Colonic mucosa (tissue), 4 donors: ENCODE results near the gene VHLL. TPM values are rescaled to one million over a fixed set of nuclear protein-coding genes. Genes with fewer than 3 reads are reported as not detected.

ENCODE experiments used
- DNase-seq: peaks from one replicate; pipeline ENCODE4 v3.0.0-alpha.2; 2020
- H3K27ac ChIP-seq: fragments of 200-600 bp; one replicate; pipeline ENCODE4 v1.8.0; 2021
- H3K27me3 ChIP-seq: fragments of 200-600 bp; one replicate; pipeline ENCODE4 v1.8.0; 2021
- H3K36me3 ChIP-seq: fragments of 200-600 bp; one replicate; pipeline ENCODE4 v1.8.0; 2021
- H3K4me1 ChIP-seq: fragments of 200-600 bp; one replicate; pipeline ENCODE4 v1.8.0; 2021; ENCODE audit warnings: mild to moderate bottlenecking
- H3K4me3 ChIP-seq: fragments of 200-600 bp; one replicate; pipeline ENCODE4 v1.8.0; 2021
- H3K9ac ChIP-seq, 2 donors: one replicate each; pipeline ENCODE4 v1.7.0; 2013; ENCODE audit warnings: control low read depth in 2 of 2, low read depth in 2 of 2, low read length in 2 of 2
- H3K9me3 ChIP-seq: fragments of 200-600 bp; one replicate; pipeline ENCODE4 v1.8.0; 2021
- CTCF ChIP-seq: fragments of 200-600 bp; IDR thresholded peaks from one replicate; pipeline ENCODE4 v1.8.0; 2022; ENCODE audit warnings: antibody characterized with exemption, mild to moderate bottlenecking
- intact Hi-C: fragments of 100-400 bp; cut with DNase I; formaldehyde crosslinking; loops from one replicate; pipeline ENCODE4 v1.14.1; 2022
- total RNA-seq, 2 donors: library from RNA; stranded (reverse); fragmentation: NEBNext Ultra II Directional in 1 of 2; extraction: Animal tissue kit (Norgen Biotek cat#: 25700) in 1 of 2; gene quantifications; one replicate each; pipeline ENCODE4 v1.2.1, GENCODE V29; 2021
- donor health status: healthy.
- donor health status: DM: no; HTN: no; CAD: no.
- donor health status: DM: no; HTN: no; CAD: no.

The VHLL gene
- total RNA-seq, 2 donors from 2014 or later, result not detected

GRCh38 chr1:156320560-156320959 is 21.5 kb upstream of the VHLL start:
- intact Hi-C loops, result no loop called here
- no peak overlapping the region for H3K9ac ChIP-seq
- no peak for TF ChIP-seq CTCF
- H3K36me3 ChIP-seq, result peaks cover 23% of the 10 kb centered on the region
- H3K4me1 ChIP-seq, result no peaks in the 10 kb centered on the region
- no peaks in the 10 kb centered on the region for H3K9me3 ChIP-seq
- no peaks in the 10 kb centered on the region for H3K27me3 ChIP-seq
- H3K4me3 ChIP-seq, result no peak overlapping the region
- no peak for DNase-seq
- H3K27ac ChIP-seq, result no peak overlapping the region

GRCh38 chr1:156319664-156320063 is 20.6 kb upstream of the VHLL start:
- H3K9me3 ChIP-seq, result no peaks in the 10 kb centered on the region
- H3K27ac ChIP-seq, result no peak overlapping the region
- intact Hi-C loops, result no loop called here
- no peaks in the 10 kb centered on the region for H3K27me3 ChIP-seq
- peak; percentile 39 for TF ChIP-seq CTCF
- no peak overlapping the region for H3K9ac ChIP-seq
- peaks cover 23% of the 10 kb centered on the region for H3K36me3 ChIP-seq
- DNase-seq, result no peak
- H3K4me3 ChIP-seq, result no peak overlapping the region
- no peaks in the 10 kb centered on the region for H3K4me1 ChIP-seq

- intact Hi-C loops, result no loop called here
- DNase-seq, result no peak
- Histone ChIP-seq H3K9ac (no peak overlapping the region), H3K9me3 (no peaks in the 10 kb centered on the region), H3K27ac (no peak overlapping the region), H3K36me3 (peaks cover 23% of the 10 kb centered on the region), H3K4me1 (no peaks in the 10 kb centered on the region), H3K4me3 (no peak overlapping the region), H3K27me3 (no peaks in the 10 kb centered on the region)
- TF ChIP-seq CTCF, result no peak
These were observed 17.8 kb upstream of the VHLL start for GRCh38 chr1:156316909-156317308.

- no peak for TF ChIP-seq CTCF
- DNase-seq, result no peak
- Histone ChIP-seq H3K9ac (no peak overlapping the region), H3K27me3 (no peaks in the 10 kb centered on the region), H3K27ac (no peak overlapping the region), H3K4me3 (no peak overlapping the region), H3K9me3 (no peaks in the 10 kb centered on the region), H3K36me3 (peaks cover 18% of the 10 kb centered on the region), H3K4me1 (no peaks in the 10 kb centered on the region)
- intact Hi-C loops, result no loop called here
These were observed 11.9 kb upstream of the VHLL start for GRCh38 chr1:156310962-156311361.

- intact Hi-C loops, result no loop called here
- no peak for DNase-seq
- no peak for TF ChIP-seq CTCF
These were observed 9.0 kb upstream of the VHLL start for GRCh38 chr1:156308078-156308477.

GRCh38 chr1:156305215-156305614 is 6.1 kb upstream of the VHLL start:
- H3K4me3 ChIP-seq, result no peak overlapping the region
- no peak for TF ChIP-seq CTCF
- H3K9me3 ChIP-seq, result no peaks in the 10 kb centered on the region
- H3K27me3 ChIP-seq, result no peaks in the 10 kb centered on the region
- no peaks in the 10 kb centered on the region for H3K4me1 ChIP-seq
- H3K27ac ChIP-seq, result no peak overlapping the region
- intact Hi-C loops, result no loop called here
- H3K9ac ChIP-seq, result no peak overlapping the region
- peaks cover 5% of the 10 kb centered on the region for H3K36me3 ChIP-seq
- DNase-seq, result no peak

More at GRCh38 chr1:156308078-156308477, 9.0 kb upstream of the VHLL start:
- Histone ChIP-seq H3K27ac (no peak overlapping the region), H3K9me3 (no peaks in the 10 kb centered on the region), H3K27me3 (no peaks in the 10 kb centered on the region), H3K9ac (no peak overlapping the region), H3K36me3 (peaks cover 18% of the 10 kb centered on the region), H3K4me1 (no peaks in the 10 kb centered on the region), H3K4me3 (no peak overlapping the region)
